Activated T-cell treated with anti-CD3 and anti-CD28 coated beads for 24 hours (primary cell): ENCODE measurements around the gene LENG8.

Source experiments
- DNase-seq: peaks from one replicate; pipeline ENCODE4 v3.0.0-alpha.2; 2020; ENCODE audit warnings: low read depth

LENG8 gene

DNA sequence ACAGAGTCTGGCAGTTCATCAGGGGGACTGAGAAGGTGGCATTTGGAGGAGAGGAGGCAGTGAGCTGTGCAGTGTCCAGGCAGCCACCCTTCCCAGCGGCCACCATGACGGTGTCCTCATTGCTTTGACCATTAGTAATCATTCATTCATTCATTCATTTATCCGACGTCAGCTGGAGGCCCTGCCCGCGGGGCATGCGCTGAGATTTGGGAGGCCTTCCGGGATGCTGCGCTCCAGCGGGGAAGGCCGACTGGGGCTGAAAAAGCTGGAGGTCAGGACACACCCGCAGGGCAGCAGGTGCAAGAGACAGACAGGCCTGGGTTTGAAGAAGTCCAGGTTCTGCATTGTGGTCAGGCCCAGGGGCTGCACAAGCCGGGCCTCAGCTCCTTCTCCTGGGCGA is 24.8 kb upstream of the LENG8 start:
- no peak for DNase-seq

DNA sequence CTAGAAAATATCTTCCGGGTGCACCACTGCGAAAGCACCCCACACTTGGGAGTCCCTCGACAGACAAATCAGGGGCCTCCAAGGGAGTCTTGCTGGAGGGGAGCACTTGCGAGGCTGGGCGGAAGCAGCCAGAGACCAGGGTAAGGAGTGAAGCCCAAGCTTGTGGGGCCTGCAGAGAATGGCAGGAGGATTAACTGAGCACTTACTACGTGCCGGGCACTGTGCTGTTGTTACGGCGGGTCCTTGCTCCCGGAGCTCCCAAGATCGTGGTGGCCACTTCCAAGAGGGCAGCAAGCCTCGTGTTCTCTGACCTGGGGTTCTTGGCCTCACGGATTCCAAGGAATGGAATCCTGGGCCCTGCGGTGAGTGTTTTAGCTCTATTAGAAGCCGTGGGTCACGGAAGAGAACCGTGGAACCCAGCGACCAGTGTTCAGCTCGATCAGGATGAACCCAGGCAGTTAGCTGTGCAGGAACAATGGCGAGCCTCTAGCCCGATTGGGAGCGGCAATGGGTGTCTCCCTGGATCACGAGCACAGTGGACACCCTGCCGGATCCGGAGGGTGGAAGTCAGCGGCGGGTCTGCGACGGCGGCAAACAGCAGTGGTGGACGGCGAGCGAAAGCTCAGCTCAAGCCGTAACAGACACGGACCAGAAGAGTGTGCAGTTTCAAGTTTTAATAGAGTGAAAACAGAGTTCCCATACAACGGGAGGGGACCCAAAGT is 24.2 kb upstream of the LENG8 start:
- DNase-seq, result no peak

DNA sequence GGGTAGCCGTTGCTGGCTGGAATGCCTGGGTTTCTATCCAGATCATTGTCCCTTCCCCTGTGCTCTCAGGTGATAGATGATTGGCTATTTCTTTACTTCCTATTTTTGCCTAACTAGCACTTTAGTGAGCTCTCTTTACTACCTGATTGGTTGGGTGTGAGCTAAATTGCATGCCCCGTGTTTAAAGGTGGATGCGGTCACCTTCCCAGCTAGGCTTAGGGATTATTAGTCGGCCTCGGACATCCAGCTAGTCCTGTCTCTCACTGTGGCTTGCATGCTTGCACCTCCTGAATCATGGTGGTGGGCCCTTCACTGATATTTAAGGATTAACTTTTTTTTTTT is 23.6 kb upstream of the LENG8 start:
- DNase-seq, result no peak

DNA sequence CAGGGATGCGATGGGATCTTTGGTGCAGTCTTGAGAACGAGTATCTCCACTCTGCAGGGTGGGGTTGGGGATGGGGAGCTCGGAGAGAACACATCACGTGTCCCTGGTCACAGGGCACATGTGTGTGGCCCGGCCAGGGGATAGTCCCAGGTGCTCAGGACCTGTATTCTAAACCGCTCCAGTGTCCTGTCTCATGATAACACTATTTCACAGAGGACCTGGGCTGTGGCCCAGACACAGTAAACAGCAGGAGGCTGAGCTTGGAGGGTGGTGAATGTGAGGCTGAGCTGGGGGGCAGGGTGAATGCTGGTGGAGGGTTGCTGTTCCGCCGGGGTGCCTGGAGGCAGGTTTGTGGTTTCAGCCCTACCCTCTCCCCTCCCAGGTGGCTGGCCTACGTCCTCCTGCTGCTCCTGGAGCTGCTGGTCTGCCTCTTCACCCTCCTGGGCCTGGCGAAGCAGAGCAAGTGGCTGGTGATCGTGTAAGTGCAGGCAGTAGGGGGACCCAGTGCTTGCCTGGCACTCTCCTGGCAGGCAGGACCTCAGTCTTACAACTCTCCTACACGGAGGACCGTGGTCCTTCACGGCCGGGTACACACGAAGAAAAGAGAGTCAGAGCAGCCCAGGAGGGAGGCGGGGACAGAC is 22.6 kb upstream of the LENG8 start:
- no peak for DNase-seq

DNA sequence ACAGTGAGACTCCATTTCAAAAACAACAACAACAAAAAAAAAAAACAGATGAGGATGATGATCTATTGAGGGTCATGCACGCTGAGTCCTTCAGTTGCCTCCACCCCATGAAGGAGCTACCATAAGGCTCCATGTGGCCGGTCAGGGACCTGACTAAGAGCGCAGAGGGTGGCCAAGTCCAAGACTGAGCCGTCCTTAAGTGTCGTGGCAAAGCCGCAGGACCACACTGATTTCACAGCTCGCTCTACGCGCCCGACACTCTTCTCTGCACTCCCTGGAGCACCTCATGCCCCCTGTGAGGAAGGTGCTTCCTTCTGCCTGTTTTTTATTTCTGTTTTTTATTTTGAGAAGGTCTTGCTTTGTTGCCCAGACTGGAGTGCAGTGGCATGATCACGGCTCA is 21.4 kb upstream of the LENG8 start:
- no peak for DNase-seq

DNA sequence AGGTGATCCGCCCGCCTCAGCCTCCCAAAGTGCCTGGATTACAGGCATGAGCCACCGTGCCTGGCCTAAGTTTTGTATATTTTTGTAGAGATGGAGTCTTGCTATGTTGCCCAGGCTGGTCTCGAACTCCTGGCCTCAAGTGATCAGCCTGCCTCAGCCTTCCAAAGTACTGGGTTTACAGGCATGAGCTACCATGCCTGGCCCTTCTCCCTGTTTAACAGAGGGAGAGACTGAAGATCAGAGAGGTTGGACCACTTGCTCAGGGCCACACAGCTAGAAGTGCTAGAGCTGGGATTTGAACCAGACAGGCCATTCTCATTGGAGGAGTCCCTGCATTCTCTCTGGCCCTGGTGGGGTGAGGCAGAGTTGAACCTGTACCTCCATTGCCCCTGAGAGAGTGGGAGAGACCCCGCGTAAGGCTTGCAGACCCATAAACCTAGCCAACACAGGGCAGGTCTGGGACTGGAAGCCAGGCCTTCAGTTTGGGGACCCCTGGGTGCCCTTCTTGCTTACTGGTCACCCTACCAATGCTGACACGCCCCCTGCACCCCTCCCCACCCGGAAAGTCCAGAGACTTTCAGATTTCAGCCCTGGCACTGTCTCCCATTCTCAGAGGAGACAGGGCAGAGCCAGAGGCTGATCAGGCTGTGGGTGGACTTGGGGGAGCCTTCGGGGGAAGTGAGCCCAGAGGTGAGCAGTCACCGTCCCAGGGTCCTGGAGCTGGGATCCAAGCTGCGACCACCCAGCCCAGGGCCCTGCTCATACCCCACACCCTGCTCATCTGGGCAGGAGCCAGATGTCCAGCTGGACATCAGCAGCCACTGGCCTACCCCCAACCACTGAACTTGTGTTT is 20.4 kb upstream of the LENG8 start:
- no peak for DNase-seq

DNA sequence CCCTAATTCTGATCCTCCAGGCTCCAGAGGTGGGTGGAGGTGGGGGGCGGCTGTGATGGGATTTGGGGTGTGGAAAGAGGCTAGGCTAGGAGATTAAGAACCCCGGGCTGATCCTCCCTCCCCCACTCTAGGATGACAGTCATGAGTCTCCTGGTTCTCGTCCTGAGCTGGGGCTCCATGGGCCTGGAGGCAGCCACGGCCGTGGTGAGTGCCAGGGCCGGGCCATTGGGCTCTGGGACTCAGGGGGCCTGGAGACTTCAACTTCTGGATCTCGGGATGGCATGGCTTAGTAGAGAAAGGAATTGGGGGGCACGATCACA is 19.9 kb upstream of the LENG8 start:
- DNase-seq, result no peak

DNA sequence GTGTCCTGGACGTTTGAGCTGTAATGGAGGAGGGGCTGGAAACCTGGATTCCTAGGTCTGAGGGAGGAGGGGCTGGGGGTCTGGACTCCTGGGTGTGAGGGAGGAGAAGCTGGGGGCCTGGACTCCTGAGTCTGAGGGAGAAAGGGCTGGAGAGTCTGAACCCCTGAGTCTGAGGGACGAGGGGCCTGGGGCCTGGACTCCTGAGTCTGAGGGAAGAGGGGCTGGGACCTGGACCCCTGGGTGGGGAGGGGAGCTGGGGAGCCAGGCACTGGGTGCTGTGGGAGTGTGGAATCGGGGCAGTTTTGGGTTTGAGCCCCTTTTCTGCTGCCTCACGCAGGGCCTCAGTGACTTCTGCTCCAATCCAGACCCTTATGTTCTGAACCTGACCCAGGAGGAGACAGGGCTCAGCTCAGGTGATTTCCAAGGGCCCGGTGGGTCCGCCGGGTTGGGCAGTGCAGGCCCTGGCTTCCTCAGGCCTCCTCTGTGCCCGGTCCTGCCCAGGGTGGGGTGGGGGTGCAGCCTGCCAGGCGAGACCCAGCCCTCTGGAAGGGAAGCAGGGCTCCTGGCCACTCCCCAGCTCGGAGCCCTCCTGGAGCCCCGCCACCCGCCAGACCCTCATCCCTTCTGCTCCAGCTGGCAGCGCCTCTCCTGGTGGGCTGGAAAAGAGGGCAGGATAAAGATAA is 19.3 kb upstream of the LENG8 start:
- no peak for DNase-seq

DNA sequence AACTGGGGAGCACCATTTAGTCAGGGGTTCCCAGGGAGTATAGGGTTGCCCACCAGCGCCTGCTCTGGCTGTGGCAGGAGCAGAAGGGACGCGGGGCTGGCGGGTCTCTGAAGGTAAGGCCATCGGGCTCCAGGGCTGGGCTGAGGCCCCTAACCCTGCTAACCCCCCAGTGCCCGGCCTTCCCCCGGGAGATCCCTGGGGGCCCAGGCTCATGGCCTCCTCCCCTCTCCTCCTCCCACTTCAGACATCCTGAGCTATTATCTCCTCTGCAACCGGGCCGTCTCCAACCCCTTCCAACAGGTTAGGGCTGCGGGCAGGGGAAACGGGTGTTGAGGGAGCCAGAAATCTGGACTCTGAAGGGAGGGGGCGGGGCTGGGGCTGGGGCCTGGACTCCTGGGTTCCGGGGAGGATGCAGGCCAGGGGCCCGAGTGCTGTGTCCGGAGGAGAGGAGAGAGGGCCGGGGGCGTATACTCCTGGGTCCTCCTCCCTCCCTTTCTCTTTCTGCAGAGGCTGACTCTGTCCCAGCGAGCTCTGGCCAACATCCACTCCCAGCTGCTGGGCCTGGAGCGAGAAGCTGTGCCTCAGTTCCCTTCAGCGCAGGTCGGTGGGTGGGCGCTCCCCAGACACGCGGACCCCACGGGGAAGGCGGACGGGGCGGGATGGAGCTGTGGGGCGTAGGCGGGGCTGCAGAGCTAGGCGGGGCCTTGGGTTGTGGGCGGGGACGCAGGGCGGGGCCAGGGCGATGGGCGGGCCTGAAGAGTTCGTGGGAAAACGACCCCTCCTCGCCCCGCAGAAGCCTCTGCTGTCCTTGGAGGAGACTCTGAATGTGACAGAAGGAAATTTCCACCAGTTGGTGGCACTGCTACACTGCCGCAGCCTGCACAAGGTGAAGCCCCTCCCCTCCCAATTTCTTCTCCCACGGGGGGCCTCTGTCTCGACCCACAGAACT is 18.4 kb upstream of the LENG8 start:
- peak; percentile 31 for DNase-seq

DNA sequence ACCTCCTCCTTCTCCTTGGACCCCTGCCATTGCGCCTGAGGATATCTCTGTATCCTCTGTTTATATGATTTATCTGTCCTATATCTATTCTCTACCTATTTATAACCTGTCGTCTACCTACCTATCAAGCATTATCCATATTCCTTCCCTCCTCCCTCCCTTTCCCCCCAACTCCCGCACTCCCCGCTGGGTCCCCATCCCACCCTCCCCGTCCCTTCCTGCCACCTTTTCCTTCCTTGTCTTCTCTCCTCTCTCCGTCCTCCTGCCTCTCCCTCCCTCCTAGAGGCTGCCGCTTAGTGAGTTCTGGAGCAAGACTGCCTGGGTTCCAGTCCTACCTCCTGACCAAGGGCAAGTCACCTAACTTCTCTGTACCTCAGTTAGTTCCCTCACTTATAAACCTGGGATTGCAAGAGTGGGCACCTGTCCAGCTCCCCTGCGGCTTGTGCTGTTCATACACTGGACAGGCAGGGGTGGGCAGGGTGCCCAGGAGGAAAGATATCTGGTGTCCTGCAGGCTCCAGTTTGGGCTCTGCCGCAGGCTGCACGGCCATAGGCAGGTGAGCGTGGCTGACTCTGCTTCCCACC is 17.7 kb upstream of the LENG8 start:
- no peak for DNase-seq

DNA sequence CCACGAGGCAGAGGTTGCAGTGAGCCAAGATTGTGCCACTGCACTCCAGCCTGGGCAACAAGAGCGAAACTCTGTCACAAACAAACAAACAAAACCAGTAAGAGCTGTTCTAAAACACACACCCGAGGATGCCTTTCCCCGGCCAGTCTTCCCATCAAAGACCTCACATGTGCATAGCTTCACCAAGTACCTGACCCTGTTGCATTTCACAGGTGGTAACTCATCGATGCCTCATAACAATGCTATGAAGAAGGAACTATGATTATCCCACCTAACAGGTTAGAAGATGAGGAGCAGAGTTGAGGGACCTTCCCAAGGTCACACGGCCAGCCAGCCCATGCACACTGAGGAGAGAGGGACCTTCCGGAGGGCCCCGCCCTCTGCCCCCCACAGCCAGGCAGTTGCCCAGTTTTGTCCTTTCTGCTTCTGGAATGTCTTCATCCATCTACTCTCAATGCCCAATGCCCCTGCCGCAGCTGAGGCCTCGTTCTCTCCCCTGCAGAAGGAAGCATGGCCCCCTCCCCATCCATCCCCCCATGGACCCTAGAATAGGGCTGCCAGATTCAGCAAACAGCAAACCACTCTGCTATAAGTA is 16.8 kb upstream of the LENG8 start:
- no peak for DNase-seq

DNA sequence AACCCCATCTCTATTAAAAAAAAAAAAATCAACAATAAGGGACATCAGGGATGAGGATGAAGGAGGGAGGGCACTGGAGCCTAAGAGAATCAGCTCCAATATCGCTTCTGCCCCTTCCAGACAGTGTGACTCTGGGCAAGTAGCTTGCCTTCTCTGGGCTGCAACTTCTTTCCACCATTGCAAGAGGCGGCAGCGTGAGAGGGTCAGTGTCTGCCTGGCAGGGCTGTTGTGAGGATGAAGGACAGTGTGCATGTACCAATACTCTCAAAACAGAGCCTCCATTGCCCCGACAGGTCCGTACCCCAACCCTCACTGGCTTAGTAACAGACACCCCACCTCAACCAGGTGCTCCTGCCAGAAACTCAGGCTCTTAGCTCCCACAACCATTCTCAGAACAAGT is 15.3 kb upstream of the LENG8 start:
- no peak for DNase-seq

DNA sequence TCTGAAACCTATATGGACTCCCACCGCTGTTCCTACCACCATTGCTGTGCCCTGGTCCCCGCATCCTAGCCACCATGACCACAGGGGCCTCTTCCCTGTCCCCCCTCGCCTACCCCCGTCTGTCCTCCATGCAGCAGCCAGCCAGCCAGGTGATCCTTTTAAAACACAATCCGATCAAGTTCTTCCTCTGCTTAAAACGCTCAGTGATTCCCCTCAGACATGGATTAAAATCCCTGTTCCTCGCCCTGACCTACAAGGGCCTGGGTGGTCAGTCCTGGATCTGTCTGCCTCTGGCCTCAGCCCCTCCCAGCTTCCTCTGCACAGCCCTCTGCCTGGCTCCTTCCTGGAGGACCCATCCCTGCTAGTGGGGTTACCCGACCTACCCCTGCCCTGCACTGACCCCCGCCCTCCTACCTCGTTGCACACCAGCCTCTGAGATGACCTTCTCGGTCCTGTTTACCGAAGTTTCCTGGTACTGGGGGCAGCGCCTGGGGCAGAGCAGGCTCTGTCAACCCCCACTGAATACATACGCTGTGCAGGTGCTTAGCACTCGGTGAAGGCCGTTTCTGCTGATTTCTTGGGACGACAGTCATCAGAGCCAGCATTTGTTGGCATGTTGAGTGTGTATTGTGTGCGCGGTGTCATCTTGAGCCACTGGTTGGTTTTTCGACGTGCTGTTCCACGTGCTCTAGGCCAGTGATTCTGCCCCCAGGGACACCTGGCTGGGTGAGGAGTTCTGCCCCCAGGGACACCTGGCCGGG is 14.7 kb upstream of the LENG8 start:
- DNase-seq, result no peak

DNA sequence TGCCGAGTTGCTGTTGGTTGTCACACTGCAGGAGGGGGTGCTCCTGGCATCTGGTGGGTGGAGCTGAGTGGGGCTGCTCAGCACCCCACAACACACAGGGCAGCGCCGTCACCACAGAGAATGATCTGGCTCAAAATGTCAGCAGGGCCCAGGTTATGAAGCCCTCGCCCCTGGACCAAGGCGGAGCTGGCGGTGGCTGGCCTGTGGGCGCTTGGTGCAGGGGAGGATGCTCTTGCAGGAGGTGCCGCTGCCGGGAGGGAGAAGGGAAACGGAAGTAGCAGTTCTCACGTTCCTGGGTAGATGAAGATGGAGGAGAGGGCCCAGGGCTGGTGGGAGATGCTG is 14.2 kb upstream of the LENG8 start:
- DNase-seq, result no peak

DNA sequence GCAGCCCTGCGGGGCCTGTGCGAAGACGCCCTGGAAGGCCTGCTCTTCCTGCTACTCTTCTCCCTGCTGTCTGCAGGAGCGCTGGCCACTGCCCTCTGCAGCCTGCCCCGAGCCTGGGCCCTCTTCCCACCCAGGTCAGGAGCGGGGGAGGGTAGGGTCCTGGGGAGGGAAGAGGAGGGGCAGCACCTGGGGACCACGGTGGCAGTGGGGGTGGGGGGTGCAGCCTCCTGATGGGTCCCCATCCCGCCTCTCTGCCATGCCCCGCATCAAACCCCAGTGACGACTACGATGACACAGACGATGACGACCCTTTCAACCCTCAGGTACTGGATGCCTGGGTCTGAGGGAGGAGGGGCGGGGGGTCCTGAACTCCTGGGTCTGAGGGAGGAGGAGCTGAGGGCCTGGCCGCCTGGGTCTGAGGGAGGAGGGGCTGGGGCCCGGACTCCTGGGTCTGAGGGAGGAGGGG is 13.4 kb upstream of the LENG8 start:
- DNase-seq, result no peak

DNA sequence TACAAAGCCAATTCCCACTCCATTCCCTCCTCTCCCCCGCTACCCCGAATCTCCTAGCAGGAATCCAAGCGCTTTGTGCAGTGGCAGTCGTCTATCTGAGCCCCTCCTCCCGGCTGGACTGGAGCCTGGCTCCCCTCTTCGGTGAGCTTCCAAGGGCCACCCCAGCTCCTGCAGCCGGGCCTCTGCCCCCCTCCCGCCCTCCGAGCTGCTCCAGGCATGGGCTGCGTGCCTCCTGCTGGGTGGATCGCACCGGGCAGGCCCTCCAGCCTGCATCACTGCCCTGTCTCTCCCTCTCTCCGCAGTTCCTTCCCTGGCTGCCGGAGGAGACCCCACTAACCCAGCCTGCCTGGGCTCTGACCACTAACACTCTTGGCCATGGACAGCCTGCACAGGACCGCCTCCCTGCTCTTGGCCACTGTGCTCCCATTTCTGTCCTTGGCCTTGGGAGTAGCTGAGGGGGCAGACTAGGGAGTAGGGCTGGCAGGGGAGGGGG is 12.9 kb upstream of the LENG8 start:
- no peak for DNase-seq

DNA sequence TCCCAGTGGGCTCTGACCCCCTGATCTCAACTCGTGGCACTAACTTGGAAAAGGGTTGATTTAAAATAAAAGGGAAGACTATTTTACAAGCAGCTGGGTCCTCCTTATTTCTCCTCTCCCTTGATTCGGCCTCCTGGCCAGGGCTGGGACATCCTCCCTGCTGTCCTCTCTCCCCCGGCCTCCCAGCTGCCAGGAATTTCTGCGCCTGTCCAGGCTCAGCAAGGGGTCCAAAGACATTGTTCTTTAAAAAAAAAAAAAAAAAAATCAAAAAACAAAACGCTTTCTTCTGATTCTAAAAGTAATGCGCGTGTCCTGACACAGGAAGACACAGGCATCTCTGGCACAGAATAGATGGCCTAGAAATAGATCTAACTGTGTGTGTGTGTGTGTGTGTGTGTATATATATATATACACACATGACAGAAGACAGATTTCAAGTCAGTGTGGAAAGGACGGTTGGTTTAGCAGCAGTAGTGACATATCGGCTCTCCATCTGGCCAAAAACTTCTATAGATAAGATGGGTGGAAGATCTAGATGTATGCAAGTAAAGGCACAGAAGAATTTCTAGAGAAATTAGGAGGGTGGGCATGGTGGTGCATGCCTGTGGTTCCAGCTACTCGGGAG is 12.3 kb upstream of the LENG8 start:
- no peak for DNase-seq

DNA sequence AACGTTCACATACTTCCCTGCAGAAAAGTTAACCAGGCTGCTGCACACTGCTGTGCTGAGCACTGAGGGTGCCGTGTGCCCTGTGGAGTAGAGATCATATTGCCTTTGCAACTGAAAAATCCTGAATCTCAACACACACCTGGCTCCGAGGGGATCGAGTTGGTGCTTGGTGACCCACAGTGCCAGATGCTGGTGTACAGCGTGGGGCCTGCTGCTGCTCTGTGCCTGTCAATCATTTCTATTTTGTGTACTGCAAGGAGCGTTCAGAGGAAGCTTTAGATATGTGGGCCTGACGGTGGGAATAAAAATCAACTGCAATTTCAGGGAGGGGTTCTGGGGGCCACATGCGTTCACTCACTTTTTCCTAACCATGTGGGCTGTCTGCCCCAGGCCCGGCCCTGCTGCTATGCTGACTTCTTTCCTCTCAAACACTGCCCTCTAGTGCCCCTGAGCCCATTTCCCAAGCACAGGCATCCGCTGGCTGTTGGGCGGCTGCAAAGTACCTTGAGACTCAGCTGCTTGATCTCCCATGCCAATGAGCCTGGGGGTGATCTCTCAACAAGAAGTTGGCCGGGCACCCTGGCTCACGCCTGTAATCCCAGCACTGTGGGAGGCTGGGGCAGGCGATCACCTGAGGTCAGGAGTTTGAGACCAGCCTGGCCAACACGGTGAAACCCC is 9.7 kb upstream of the LENG8 start:
- DNase-seq, result no peak

DNA sequence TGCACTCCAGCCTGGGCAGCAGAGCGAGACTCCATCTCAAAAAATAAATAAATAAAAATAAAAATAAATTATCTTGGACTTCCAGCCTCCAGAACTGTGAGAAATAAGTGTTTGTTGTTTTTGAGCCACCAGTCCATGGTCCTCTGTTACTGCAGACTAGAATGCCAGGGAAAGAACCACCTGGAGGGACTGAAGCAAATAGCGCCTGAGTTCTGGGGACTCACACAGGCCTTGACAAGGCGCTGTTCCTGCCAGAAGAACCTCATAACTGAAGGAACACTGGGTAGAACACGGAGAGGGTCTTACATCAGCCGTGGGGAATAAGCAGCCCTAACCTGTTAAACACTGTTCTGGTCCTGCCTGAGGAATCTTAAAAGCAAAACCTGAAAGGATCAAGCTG is 8.4 kb upstream of the LENG8 start:
- DNase-seq, result no peak
